ENCODE measurements around the gene INTS11.

DNA sequence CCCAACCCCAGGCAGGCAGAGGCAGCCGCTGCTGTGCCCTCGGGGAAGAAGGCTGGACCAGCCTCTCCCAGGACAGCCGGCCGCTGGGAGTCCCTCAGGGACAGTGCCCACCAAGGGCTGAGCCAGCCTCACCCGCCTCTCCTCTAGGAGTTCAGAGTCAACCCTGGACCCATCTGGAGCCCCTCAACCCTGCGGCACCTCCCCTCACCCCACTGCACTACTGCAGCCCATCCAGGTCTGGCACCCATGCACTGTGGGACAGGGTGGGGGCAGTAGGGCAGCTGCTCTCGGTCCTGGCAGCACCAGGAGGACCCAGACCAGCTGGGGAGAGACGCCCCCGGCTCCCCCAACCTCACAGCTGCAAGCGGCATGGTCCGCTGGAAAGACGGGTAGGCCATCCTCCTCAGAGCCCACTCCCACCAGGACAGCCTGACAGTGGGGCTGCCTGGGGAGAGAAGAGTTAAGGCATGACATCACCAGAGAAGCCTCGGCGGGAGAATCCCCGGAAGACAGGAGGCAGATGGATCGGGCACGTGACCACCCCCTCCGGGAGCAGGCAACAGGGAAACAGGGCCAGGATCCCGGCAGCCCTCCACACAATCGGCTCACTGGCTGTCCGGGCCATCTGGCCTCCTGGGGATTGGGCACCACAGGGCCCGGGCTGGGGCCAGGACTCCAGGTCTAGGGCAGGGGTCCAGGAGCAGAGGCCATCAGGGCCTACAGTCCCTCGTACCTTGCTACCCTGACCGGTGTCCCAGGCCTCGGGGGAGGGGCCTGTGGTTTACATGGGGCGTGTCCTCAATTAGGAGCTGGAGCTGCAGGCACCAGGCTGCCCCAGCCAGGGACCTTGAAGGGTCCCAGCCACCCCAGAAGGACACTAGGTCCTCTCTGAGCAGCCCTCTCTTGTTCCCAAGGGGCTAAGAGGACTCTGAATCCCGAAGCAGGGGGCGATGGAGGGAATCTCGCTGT lies 19.8 kb downstream of the INTS11 start:
- TF ChIP-seq, protein P1, sequence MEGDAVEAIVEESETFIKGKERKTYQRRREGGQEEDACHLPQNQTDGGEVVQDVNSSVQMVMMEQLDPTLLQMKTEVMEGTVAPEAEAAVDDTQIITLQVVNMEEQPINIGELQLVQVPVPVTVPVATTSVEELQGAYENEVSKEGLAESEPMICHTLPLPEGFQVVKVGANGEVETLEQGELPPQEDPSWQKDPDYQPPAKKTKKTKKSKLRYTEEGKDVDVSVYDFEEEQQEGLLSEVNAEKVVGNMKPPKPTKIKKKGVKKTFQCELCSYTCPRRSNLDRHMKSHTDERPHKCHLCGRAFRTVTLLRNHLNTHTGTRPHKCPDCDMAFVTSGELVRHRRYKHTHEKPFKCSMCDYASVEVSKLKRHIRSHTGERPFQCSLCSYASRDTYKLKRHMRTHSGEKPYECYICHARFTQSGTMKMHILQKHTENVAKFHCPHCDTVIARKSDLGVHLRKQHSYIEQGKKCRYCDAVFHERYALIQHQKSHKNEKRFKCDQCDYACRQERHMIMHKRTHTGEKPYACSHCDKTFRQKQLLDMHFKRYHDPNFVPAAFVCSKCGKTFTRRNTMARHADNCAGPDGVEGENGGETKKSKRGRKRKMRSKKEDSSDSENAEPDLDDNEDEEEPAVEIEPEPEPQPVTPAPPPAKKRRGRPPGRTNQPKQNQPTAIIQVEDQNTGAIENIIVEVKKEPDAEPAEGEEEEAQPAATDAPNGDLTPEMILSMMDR (IDR thresholded peaks at IDR 0.05 in 2 of 3, conservative IDR thresholded peaks at IDR 0.05 in 1 of 3; ENCODE audit: control insufficient read depth in 2 of 3, extremely low read depth in 1 of 3, insufficient read depth in 1 of 3, low read depth in 3 of 3, low read length in 3 of 3) = no peak
- no peak for TF ChIP-seq MTA3 (IDR thresholded peaks at IDR 0.05; ENCODE audit: borderline replicate concordance, low read length)
- TF ChIP-seq BACH1 (IDR thresholded peaks at IDR 0.05; ENCODE audit: borderline replicate concordance) = no peak
- TF ChIP-seq GABPA (IDR thresholded peaks at IDR 0.05; ENCODE audit: low read depth) = no peak
- TF ChIP-seq BHLHE40 (IDR thresholded peaks at IDR 0.05; ENCODE audit: borderline replicate concordance in 1 of 2, low read depth in 2 of 2, low read length in 1 of 2) = peak in 1 of 2 experiments; percentile 72; a peak in 2 of 4 replicates
- TF ChIP-seq ZNF24 (IDR thresholded peaks at IDR 0.05) = no peak
- no peak for TF ChIP-seq JUNB (IDR thresholded peaks at IDR 0.05)
- TF ChIP-seq CHD1 (IDR thresholded peaks at IDR 0.05; ENCODE audit: low read depth, low read length) = no peak
- no peak for TF ChIP-seq POLR2AphosphoS5 (IDR thresholded peaks at IDR 0.05; ENCODE audit: low read length)
- TF ChIP-seq MYC (IDR thresholded peaks at IDR 0.05; ENCODE audit: insufficient read depth, insufficient read length, insufficient replicate concordance, low read length, severe bottlenecking) = no peak
- TF ChIP-seq POLR2A (IDR thresholded peaks at IDR 0.05; ENCODE audit: low read depth, low read length) = no peak
- no peak for TF ChIP-seq TAF1 (IDR thresholded peaks at IDR 0.05; ENCODE audit: borderline replicate concordance, low read depth, low read length)
- no peak for TF ChIP-seq HDGF (IDR thresholded peaks at IDR 0.05)
- no peak for TF ChIP-seq STAT1 (conservative IDR thresholded peaks at IDR 0.05)
